Kidney tubule cell (primary cell): ENCODE data around the gene PLK5.

Experiments
- DNase-seq: peaks from one replicate; pipeline ENCODE4 v3.0.0-alpha.2; 2018; ENCODE audit warnings: low spot score

Gene PLK5

DNA sequence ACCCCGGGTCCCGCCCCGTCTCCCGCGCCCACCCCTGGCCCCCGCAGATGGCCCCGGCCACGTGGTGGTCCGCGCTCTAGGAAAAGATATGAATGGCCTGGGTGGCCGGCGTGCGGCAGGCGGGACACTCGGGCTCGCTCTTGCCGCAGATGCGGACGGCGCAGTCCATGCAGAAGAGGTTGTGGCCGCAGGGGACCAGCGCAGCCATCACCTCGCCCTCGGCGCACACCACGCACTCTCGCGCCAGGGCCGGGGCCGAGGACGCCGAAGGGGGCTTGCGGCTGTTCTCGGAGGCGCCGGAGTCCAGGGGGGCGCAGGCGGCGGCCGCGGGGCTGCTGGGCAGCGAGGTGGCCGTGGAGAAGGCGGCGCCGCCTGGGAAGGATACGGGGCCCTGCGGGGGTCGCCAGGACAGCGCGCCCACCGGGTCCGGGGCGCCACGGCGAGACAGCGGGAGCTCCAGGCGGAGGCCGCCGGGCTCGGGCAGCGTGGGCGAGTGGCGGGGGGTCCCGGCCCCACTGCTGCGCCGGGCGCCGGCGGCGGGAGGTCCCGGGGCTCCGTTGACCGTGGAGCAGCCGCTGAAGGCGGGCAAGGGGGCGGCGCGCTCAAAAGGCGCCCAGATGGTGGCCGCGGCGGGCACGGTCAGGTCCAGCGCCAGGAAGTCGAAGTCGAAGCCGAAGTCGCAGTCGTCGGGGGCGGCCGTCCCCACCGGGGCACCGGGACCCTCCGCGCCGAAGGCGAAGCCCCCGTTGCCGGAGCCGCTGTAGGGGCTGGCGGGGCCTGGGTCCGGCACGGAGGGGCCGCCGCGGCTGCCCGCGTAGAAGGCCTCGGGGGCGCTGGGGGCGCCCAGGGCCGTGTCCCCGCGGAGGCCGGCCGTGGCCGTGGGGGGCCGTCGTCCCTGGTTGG is 31.9 kb downstream of the PLK5 start:
- no peak for DNase-seq

DNA sequence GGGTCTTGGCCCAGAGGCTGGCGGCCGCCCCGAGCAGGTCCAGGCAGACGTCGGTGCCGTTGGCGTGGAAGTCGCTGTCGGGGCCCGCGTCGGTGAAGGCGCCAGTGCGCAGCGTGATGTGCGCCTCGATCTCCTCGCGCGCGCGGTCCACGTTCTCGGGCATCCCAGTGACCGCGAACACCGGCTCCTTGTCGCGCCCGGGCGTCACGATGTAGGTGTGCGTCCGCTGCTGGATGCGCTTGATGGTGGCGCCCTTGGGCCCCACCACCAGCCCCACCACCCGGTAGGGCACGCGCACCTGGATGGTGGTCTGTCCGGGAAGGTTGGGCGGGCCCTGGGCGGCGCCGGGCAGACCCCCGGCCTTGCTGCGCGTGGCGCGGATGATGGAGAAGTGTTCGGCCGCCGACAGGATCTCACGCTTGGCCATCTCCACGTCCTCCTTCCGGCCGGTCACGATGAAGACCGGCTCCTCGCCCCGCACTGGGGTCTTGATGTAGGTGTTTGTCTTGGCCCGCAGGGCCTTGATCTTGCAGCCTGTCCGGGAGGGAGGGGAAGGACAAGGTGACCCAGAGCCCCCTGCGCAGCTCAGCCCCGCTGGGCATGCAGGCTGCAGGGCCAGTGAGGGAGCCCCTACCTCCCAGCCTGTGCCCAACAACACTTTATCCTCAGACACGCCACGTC is 32.7 kb downstream of the PLK5 start:
- DNase-seq: no peak

DNA sequence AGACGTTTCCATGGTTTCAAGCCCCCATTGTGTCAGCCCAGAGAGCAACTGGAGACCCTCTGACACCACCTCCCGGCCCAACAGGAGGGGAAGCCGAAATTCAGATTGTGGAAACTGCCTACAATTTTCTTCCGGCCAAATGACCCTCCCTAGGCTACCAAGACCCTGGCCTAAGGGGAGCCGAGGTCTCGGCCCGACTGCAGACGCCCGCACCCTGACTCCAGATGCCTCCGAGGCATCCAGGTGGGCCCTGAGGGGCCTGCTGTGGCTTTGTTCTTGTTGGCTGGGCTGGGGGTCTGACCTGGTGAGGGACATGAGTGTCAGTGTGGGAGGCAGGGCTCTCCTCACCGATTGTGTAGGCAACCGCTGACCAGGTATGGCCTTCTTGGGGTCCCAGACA is 34.7 kb downstream of the PLK5 start:
- no peak for DNase-seq

DNA sequence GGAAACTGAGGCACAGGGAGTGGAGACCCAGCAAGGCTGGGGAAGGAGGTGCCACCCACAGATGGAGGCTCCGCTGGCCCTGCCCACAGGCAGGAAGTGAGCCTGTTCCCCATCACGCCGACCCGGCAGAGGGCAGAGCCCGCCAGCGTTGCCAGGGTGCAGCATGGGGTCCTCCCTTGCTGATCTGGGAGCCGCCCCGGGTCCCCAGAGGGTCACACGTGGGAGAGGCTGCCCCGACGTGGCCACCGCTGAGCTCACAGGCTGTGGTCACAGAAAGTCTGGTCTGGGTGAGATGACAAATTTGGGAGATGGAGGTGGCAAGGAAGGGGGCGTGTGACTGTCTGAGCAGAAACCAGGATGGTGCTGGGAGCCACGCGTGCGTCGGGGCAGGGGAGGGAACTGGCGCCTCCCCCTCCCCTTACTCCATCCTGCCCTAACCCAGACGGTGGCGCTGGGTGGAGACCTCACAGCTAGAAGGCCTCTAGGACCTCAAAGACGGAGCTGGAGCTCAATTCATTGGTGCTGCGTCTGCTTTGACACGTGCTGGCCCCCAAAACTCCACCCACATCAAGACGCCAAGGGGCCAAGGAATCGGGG is 36.5 kb downstream of the PLK5 start:
- DNase-seq: no peak

DNA sequence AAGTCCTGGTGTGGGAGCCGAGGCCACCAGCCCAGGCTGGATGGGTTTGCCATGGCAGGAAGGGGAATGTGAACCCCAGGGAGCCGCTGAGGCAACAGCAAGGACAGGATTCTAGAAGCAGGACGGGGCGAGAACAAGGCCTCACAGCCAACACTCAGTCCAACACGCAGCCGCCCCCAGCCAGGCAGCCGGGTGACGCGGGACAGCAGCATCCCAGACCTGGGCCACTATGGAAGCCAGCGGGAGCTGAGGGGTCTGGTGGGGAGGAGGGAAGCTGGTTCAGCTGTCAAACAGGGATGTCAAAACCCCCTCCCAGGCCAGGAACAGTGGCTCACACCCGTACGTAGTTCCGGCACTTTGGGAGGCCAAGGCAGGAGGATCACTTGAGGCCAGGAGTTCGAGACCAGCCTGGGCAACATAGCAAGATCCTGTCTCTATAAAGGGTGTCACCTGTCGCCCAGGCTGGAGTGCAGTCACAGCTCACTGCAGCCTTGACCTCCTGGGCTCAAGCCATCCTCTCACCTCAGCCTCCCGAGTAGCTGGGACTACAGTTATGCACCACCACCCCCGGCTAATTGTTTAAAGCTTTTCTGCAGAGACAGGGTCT is 37.5 kb downstream of the PLK5 start:
- DNase-seq: no peak

DNA sequence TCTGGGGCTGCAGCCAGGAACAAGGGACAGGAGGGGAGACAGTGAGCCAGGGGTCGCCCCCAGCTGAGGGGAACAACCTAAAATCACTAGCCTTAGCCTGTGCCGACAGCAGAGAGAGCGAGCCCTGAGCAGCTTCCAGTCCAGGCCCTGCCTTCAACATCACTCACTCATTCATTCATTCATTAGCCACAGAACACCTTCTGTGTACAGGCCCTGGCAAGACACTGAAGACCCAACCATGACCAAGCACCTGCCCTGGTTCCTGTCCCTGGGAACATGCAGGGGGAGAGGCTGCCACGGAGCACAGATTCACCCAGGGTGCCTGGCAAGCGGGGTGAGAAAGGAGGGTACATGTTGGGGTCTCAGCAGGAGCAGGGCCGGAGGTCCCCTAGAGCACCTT is 39.4 kb downstream of the PLK5 start:
- DNase-seq: no peak

DNA sequence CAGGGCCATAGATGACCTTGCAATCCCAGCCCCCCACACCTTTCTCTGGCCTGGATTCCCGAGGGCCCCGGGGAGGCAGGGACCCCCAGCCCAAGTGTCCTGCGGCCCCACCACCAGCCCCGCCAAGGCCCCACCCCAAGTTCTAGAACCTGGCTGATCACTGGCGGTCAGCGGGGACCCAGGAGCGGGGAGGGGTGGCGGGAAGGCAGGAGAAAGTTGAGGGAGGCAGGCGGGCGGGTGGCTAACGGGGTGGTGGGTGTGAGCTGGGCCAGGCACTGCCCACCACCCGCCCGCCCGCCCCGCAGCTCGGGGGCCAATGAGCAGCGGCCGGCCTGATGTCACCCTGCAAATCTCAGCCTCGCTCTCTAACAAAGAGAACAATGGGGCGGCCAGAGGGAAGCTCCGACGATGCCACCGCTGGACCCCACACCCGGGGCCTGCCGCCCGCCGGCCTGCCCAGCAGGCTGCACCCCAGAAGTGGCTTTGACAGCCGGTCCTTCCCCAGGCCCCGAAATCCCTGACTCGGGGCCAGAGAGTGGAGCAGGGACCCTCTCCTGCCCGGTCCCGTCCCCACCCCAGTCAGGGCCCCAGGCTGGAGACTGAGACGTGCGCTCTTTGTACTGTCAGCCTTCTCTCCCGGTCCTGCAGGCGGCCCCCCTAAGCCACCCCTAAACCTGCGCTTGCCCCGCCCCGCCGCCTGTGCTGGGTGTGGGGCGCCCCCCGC is 42.7 kb downstream of the PLK5 start:
- peak; percentile 85 for DNase-seq

DNA sequence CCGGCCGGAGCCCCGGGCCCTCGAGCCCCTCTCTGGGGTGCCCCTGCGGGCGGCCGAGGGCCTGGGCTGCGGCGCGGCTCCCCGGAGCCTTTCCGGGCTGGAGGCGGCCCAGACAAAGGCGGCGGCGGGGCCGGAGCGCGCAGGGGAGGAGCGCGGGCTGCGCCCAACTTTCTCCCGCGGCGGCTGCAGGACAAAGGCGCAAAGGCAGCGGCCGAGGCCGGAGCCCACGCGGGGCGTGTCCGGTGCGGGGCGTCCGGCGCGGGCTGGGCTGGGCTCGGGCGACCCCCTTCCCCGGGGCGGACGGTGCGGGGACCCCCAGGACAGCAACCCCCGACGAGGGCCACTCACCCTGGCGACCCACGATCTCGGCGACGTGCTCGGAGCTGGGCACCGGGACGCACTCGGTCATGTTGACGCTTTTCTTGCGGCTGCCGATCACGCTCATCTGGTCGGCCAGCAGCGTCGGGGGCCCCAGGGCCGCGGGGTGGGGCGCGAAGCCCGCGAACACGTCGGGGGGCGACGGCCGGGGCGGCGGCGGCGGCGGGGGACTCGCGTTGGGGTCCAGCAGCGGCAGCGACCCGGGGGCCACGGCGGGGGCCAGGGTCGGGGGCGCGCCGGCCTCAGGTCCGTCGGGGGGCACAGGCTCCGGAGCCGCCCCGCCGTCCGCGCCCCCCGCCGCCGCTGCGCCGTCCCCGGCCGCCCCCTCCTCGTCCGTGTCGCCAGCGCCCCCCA is 43.4 kb downstream of the PLK5 start:
- peak; percentile 44 for DNase-seq

DNA sequence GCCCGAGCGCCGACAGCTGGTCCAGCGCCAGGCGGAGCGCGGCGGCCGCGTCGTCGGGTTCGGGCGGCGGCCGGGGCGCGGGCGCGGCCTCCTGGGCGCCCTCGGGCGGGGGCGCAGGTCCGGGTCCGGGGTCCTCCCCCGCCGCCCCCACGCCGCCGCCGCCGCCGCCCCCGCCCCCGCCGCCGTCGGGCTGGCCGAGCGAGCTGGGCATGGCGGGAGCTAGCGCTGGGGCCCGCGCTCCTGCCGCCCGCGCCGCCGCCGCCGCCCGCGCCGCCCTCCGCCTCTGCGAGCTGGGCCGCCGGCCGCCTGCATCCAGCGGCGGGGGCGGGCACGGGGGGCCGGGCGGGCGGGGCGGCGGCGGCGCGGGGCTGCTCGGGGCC is 44.0 kb downstream of the PLK5 start:
- DNase-seq: no peak

DNA sequence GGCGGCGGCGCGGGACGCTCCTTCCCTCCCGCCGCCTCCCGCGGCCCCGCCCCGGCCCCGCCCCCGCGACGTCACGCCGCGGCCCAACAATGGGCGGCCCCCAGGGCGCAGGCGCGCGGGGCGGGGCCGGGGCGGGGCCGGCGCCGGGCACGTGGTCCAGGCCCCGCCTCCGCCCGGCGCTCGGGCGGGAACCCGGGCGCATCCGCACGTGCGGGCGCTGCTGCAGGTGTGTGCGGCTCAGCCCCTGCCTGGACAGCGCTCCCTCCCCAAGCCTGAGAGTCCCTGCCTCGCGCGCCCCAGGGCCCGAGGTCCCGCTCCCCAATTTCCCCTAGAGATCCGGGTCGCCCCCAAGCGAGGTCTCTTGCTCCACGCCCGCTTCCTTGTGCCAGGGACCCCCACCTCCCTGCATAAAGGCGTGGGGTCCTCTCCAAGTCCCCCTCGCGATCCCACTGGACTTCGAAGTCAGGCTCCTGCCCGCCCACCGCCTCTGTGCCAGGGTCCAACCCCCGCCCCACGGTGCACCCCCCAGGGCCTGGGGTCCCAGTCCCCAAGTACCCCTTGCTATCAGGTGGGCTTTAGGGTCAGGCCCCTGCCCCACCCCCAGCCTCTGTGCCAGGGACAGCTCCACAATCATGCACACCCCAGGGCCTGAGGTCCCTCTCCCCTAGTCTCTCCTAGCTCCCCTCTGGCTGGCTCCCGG is 44.6 kb downstream of the PLK5 start, which contains the start of gene MEX3D:
MEX3D (minus strand) TSS at position 6 of the 700 bp plus-strand sequence. CDS start 267 bp downstream, outside the sequence.
- DNase-seq: peak; percentile 81

DNA sequence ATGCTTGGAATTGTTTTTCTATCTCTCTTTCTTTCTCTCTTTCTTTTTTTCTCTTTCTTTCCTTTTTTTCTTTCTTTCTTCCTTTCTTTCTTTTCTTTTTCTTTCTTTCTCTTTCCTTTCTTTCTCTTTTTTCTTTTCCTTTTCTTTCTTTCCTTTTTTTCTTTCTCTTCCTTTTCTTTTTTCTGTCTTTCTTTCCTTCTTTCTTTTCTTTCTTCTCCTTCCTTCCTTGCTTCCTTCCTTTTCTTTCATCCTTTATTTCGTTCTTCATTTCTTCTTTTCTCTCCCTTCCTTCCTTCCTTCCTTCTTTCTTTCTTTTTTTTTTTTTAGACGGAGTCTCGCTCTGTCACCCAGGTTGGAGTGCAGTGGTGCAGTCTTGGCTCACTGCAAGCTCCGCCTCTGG is 46.1 kb downstream of the PLK5 start:
- DNase-seq: no peak

DNA sequence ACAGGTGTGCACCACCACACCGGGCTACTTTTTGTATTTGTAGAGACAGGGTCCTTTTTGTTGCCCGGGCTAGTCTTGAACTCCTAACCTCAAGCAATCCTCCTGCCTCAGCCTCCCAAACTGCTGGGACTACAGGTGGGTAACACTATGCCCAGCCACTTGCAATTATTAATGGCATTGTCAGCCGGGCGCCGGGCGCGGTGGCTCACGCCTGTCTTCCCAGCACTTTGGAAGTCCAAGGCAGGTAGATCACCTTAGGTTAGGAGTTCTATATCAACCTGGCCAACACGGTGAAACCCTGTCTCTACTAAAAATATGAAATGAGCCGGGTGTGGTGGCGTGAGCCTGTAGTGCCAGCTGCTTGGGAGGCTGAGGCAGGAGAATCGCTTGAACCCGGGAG is 47.0 kb downstream of the PLK5 start:
- no peak for DNase-seq

DNA sequence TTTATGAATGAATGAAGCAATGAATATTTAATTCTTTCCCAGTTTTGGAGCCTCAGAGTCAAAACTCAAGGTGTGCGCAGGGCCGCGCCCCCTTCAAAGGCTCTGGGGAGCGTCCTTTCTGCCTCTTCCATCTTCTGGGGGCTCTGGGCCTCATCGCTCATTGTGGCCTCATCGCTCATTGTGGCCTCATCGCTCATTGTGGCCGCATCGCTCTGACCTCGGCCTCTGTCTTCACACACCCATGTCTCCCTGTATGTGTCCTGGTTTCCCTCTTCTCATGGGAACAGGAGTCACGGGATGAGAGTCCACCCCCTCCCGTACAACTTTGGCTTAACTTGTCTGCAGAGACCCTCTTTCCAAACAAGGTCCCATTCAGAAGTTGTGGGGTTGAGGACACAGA is 47.5 kb downstream of the PLK5 start:
- no peak for DNase-seq

DNA sequence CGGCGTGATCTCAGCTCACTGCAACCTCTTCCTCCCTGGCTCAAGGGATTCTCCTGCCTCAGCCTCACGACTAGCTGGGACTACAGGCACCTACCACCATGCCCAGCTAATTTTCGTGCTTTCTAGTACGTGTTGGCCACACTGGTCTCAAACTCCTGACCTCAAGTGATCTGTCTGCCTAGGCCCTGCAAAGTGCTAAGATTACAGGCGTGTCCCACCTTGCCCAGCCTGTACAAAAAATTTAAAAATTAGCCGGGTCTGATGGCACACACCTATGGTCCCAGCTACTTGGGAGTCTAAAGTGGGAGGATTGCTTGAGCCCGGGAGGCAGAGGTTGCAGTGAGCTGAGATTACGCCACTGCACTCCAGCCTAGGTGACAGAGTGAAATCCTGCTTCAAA is 48.9 kb downstream of the PLK5 start:
- no peak for DNase-seq

DNA sequence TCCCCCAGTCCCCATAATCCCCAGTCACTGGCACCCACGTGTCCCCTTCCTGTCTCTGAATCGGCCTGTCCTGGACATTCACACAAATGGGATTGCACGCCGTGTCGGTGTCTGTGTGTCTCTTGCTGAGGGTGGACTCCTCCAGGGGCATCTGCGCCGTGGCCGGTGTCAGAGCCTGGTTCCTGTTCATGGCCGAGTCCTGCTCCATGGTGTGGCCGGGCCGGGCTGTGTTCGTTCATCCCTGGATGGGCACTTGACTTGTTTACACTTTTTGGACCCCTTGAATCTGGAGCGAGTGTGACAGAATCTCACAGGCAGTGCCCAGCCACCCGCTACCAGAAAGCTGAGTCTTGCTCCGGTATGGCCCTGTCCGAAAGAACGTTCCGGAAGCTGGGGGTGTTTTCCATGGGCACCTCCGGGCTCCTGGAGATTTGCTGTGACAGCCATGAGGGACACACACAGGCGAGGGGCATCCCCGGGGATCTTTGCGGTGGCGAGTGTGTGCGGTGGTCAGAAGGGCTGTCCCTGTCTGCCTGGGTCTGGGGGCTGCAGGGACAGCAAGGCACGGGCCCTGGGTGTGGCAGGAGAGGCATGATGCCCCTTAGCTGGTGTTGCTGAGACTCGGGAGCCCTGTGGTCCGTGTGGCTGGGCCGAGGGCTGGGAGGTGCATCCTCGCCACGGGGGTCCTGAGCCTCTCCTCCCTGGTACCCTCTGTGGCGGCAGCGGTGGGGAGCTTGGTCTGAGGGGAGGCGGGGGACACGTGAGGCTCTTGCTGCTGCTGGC is 50.7 kb downstream of the PLK5 start:
- DNase-seq: no peak

DNA sequence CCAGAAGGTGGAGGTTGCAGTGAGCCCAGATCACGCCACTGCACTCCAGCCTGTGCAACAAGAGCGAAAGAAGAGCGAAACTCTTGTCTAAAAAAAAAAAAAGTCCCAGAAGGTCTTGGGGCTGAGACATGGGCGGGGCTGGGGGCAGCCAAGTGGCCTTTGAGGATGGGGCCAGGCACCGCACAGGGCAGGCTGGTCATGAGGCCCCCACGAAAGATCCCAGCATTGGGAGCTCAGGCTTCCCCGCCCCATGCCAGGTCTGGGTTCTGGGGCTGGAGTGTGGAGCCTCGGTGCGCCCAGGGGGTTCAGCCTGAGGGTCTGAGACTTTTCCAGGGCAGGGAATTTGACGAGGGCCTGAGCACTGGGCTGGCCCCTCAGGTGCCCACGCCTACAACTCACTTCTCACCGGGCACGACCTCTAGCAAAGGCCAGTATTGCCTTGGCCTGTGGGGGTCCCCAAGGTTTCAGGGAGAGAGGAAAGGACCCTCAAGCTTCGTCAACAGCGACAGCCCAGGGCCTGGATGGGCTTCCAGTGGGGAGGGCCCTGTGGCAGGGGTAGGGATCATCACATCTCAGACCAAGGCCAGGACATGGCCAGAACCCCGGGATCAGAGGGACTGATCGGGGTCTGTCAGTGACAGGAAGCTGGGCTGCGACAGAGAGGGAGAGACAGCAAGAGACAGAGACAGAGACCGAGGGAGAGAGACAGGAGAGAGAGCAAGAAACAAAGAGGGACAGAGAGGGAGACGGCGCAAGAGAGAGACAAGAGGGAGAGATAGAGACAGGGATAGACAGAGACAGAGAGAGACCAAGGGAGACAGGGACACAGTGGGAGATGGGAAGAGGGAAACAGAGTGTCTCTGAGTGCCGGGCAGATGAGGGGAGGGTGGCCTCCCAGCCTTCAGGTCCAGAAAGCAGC is 51.7 kb downstream of the PLK5 start:
- no peak for DNase-seq

DNA sequence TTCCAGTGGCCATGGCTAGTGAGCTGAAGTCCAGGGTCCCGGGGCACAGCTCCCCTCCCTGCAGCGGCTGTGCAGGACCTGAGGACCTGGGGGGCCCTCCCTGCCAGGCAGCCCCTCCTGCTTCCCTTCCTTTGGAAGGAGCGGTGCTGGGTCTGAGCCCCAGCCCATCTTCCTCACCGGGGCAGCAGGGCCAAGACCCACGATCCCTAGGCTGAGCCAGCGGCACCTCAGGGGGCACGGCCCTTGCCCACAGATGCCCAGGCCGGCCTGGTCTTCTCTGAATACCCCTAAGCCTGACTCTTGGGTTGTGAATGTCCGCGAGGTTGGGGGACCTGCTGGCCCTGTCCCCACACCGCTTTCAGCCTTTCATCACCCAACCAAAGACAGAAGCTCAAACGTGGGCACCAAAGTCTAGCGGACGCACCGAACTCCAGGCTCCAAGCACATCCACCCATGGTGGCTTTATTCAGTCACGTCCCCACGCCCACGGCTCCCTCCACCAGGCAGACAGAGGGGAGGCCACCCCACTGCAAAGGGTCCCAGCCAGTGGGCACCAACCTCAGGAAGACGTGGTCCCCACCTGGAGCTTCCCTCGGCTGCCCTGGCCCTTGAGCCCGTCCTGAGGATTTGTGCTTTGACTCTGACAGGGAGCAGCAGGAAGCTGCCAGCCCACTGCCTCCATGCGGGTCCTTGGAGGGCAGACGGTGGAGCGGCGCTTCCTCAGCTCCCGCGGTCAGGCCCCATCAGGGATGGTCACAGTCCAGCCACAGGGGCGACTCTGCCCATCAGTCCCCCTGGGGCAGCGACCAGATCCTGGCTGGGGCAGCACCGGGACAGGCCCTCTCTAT is 52.6 kb downstream of the PLK5 start:
- no peak for DNase-seq
